ENCODE measurements around the gene TMEM141. TPM values are rescaled to one million over a fixed set of nuclear protein-coding genes. Genes with fewer than 3 reads are reported as not detected.

TMEM141 gene
- total RNA-seq (2014; rRNA removed; shearing (Covaris generic)) (51.3 and 51.7 TPM in 2 replicates), polyA plus RNA-seq (2016; fragmentation: Nextera tagmentation; extraction: Ambion mirVana) (59.4 and 61.8 TPM in 2 replicates)

- Histone ChIP-seq H3K4me2 (ENCODE audit: unreplicated experiment) (peak within 1 kb of the TSS; percentile 81), H3K9ac (peak within 1 kb of the TSS; percentile 75), H2AFZ (peak within 1 kb of the TSS; percentile 80), H4K20me1 (ENCODE audit: insufficient read depth) (no peaks in the 10 kb centered on the region), H3K27me3 (replicated peaks; ENCODE audit: insufficient read depth) (peaks cover 4% of the 10 kb centered on the region; the same call in 1 of the 2 replicates), H3K4me3 (peak within 1 kb of the TSS; percentile 84), H3K9me3 (ENCODE audit: low read depth) (no peaks in the 10 kb centered on the region), H3K9me2 (ENCODE audit: insufficient read depth) (no peaks in the 10 kb centered on the region), H3K79me2 (ENCODE audit: insufficient read depth) (0 out of 2 replicates have a peak, but pooled peaks cover 5% of the 10 kb centered on the region), H3K36me3 (ENCODE audit: low read depth) (no peaks in the 10 kb centered on the region), H3F3A (ENCODE audit: insufficient read depth) (peaks cover 4% of the 10 kb centered on the region; the same call in 1 of the 2 replicates), H3K4me1 (ENCODE audit: insufficient read depth) (peaks cover 5% of the 10 kb centered on the region), H3K27ac (peak within 1 kb of the TSS; percentile 46)
- TF ChIP-seq EZH2 (IDR thresholded peaks at IDR 0.05; ENCODE audit: insufficient read depth, poor library complexity, severe bottlenecking) = no peak
- TF ChIP-seq EZH2phosphoT487 (IDR thresholded peaks at IDR 0.05; ENCODE audit: insufficient read depth, low read depth) = no peak
- peak; percentile 100 for DNase-seq
- WGBS, 2 experiments (ENCODE audit: low coverage in 1 of 2, low lambda C conversion rate in 2 of 2, missing lambda C conversion rate in 2 of 2) = 0 to 3% methylated on average over 18 to 56 of the region's 70 CpGs
- in situ Hi-C loops (cut with MboI) = no loop called here
These were observed at the start of gene TMEM141 for GRCh38 chr9:136790640-136791515. Gene TMEM141, plus strand, starts transcription at chr9:136791344. Its CDS starts 27 bp downstream, at chr9:136791371.

DNA sequence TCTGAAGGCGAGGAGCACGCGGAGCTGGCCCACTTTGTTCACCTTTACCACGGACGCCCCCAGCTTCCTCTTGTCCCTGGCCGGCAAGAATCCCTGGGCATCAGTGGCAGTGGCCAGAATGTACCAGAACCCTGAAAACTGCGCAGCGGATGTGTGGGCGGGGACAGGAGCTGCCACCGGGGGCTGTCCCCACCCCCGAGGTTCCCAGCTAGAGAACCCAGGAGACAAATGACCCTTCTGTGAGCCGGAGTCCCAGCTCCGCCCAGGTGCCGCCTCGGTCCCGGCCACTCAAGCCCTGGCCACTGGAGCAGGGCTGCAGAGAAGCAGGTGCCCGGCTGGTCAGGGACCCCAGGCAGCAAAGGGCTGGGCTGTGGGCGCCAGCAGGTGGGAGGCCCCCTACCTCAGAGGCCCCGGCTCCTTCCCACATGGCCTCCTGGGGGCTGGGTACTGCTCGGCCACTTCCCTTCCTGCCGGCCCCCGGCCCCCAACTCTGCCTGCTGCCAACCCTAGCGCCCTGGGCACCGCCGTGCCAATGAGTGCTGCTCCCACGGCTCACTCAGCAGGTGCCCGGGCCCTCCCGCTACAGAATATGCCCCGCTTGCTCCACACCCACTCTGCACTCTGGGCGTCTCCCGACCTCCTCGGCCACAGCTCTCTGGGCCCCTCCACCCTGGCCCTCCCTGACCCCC is 49.1 kb upstream of the TMEM141 start:
- 50 to 53% methylated on average over 29 to 31 of the region's 32 CpGs for WGBS, 2 experiments (ENCODE audit: low coverage in 1 of 2, low lambda C conversion rate in 2 of 2, missing lambda C conversion rate in 2 of 2)
- Histone ChIP-seq H3K79me2 (ENCODE audit: insufficient read depth) (no peaks in the 10 kb centered on the region), H3K9ac (no peak overlapping the region), H3K9me3 (ENCODE audit: low read depth) (no peaks in the 10 kb centered on the region), H4K20me1 (ENCODE audit: insufficient read depth) (no peaks in the 10 kb centered on the region), H3K27ac (no peak overlapping the region), H3K4me2 (ENCODE audit: unreplicated experiment) (no peak overlapping the region), H2AFZ (no peak overlapping the region), H3K27me3 (replicated peaks; ENCODE audit: insufficient read depth) (peaks cover 19% of the 10 kb centered on the region), H3K36me3 (ENCODE audit: low read depth) (no peaks in the 10 kb centered on the region), H3K9me2 (ENCODE audit: insufficient read depth) (no peaks in the 10 kb centered on the region), H3F3A (ENCODE audit: insufficient read depth) (no peaks in the 10 kb centered on the region), H3K4me3 (no peak overlapping the region), H3K4me1 (ENCODE audit: insufficient read depth) (no peaks in the 10 kb centered on the region)
- in situ Hi-C loops (cut with MboI) = no loop called here
- no peak for TF ChIP-seq EZH2phosphoT487 (IDR thresholded peaks at IDR 0.05; ENCODE audit: insufficient read depth, low read depth)
- no peak for TF ChIP-seq EZH2 (IDR thresholded peaks at IDR 0.05; ENCODE audit: insufficient read depth, poor library complexity, severe bottlenecking)
- DNase-seq = no peak

GRCh38 chr9:136742591-136743391 is 48.4 kb upstream of the TMEM141 start, which contains the start of gene LCN10:
Gene LCN10, minus strand, starts transcription at chr9:136742940. Its CDS starts 37 bp downstream, at chr9:136742903.
- Histone ChIP-seq H3F3A (ENCODE audit: insufficient read depth) (no peaks in the 10 kb centered on the region), H3K9ac (no peak within 1 kb of the TSS), H3K4me2 (ENCODE audit: unreplicated experiment) (no peak within 1 kb of the TSS), H3K27me3 (replicated peaks; ENCODE audit: insufficient read depth) (peaks cover 19% of the 10 kb centered on the region), H3K36me3 (ENCODE audit: low read depth) (no peaks in the 10 kb centered on the region), H3K9me2 (ENCODE audit: insufficient read depth) (no peaks in the 10 kb centered on the region), H4K20me1 (ENCODE audit: insufficient read depth) (no peaks in the 10 kb centered on the region), H3K9me3 (ENCODE audit: low read depth) (no peaks in the 10 kb centered on the region), H3K4me3 (no peak within 1 kb of the TSS), H3K79me2 (ENCODE audit: insufficient read depth) (no peaks in the 10 kb centered on the region), H2AFZ (no peak within 1 kb of the TSS), H3K27ac (no peak within 1 kb of the TSS), H3K4me1 (ENCODE audit: insufficient read depth) (no peaks in the 10 kb centered on the region)
- no peak for DNase-seq
- in situ Hi-C loops (cut with MboI) = no loop called here
- TF ChIP-seq EZH2 (IDR thresholded peaks at IDR 0.05; ENCODE audit: insufficient read depth, poor library complexity, severe bottlenecking) (no peak), EZH2phosphoT487 (IDR thresholded peaks at IDR 0.05; ENCODE audit: insufficient read depth, low read depth) (no peak)
- 44 to 49% methylated on average over 22 to 24 of the region's 25 CpGs for WGBS, 2 experiments (ENCODE audit: low coverage in 1 of 2, low lambda C conversion rate in 2 of 2, missing lambda C conversion rate in 2 of 2)

All from GM23248 (cell line).